ENCODE results near the gene ST3GAL4.

The ST3GAL4 gene

GRCh38 chr11:126331286-126331685 is 24.2 kb upstream of the ST3GAL4 start:
- DNase-seq (ENCODE audit: low read depth): no peak

GRCh38 chr11:126332221-126332711 is 23.2 kb upstream of the ST3GAL4 start:
- DNase-seq (ENCODE audit: low read depth): peak; percentile 89

GRCh38 chr11:126333142-126333541 is 22.3 kb upstream of the ST3GAL4 start:
- no peak for DNase-seq (ENCODE audit: low read depth)

GRCh38 chr11:126334659-126335462 is 20.6 kb upstream of the ST3GAL4 start:
- peak; percentile 61 for DNase-seq (ENCODE audit: low read depth)

- no peak for DNase-seq (ENCODE audit: low read depth)
Measured at GRCh38 chr11:126335463-126335760, 20.1 kb upstream of the ST3GAL4 start.

- DNase-seq (ENCODE audit: low read depth): no peak
Measured at GRCh38 chr11:126336138-126336541, 19.3 kb upstream of the ST3GAL4 start.

GRCh38 chr11:126336671-126337101 is 18.8 kb upstream of the ST3GAL4 start:
- DNase-seq (ENCODE audit: low read depth): no peak

- no peak for DNase-seq (ENCODE audit: low read depth)
Measured at GRCh38 chr11:126337126-126337473, 18.4 kb upstream of the ST3GAL4 start.

GRCh38 chr11:126337474-126338241 is 17.8 kb upstream of the ST3GAL4 start:
- DNase-seq (ENCODE audit: low read depth): no peak

- DNase-seq (ENCODE audit: low read depth): no peak
Measured at GRCh38 chr11:126338346-126339055, 17.0 kb upstream of the ST3GAL4 start.

GRCh38 chr11:126339073-126339862 is 16.2 kb upstream of the ST3GAL4 start:
- DNase-seq (ENCODE audit: low read depth): no peak

GRCh38 chr11:126339863-126340434 is 15.5 kb upstream of the ST3GAL4 start:
- peak; percentile 63 for DNase-seq (ENCODE audit: low read depth)

- DNase-seq (ENCODE audit: low read depth): no peak
Measured at GRCh38 chr11:126340960-126341606, 14.4 kb upstream of the ST3GAL4 start.

GRCh38 chr11:126341760-126342161 is 13.7 kb upstream of the ST3GAL4 start:
- DNase-seq (ENCODE audit: low read depth): peak; percentile 82

- no peak for DNase-seq (ENCODE audit: low read depth)
Measured at GRCh38 chr11:126343051-126343450, 12.4 kb upstream of the ST3GAL4 start.

- DNase-seq (ENCODE audit: low read depth): no peak
Measured at GRCh38 chr11:126344141-126345080, 11.1 kb upstream of the ST3GAL4 start.

GRCh38 chr11:126345283-126345682 is 10.2 kb upstream of the ST3GAL4 start:
- DNase-seq (ENCODE audit: low read depth): no peak

GRCh38 chr11:126345759-126346585 is 9.5 kb upstream of the ST3GAL4 start:
- DNase-seq (ENCODE audit: low read depth): peak; percentile 94

GRCh38 chr11:126346586-126346940 is 8.9 kb upstream of the ST3GAL4 start:
- DNase-seq (ENCODE audit: low read depth): no peak
